Measurements from ENCODE around the gene MARVELD3.
"Not testable (repeated sequence)": the region's sequence is repeated elsewhere in the genome, so short reads cannot be mapped to it uniquely, and the experiment has no call there.

The MARVELD3 gene

DNA sequence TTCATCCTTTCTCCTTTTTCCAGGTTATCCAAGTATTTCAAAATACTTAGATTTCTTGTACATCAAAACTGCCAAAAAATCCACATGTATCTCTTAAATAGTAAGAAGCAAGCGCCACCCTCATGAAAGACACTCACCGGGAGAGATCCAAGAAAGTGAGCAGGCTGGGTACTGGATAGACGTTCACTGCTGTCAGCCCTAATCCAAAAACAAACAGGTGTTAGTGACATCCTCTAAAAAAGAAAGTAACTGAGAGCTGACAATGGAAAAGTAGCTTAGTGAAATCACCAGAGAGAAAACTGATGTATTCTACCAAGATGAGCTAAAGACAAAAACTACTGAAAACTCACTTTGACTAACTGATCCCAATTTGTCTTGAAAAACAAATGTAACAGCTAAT lies 46.1 kb downstream of the MARVELD3 start:
- DNase-seq (ENCODE audit: low read depth) = no peak

DNA sequence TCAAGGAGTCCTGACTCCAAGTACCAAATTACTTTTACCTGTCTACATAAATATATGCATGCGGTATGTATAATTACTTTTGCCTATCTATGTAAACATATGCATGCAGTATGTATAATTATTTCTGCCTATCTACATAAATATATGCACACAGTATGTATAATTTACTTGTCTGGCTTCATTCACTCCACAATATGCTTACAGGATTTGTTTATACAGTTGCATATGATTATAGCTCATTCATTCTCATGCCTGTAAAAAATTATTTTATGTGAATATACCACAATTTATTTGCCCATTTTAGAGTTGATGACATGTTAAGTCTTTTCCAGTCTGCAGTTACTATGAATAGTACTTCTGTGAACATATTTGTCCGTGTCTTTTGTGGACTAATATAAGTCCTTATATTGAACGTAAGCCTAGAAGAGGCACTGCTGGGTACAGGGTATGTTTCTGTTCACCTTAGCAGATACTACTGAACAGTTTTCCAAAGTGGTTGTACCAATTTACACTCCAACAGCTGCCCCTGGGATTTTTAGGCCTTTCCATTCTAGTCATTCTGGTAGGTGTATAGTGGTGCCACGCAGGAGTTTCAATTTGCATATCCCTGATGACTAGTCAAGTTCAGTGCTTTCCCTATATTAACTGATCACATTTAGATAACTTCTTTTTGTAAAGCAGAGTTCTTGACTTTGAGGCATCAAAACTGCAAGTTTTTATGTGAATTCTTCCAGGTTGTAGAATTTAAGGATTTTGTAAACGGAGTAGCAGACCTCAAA lies 47.0 kb downstream of the MARVELD3 start:
- DNase-seq (ENCODE audit: low read depth) = no peak

DNA sequence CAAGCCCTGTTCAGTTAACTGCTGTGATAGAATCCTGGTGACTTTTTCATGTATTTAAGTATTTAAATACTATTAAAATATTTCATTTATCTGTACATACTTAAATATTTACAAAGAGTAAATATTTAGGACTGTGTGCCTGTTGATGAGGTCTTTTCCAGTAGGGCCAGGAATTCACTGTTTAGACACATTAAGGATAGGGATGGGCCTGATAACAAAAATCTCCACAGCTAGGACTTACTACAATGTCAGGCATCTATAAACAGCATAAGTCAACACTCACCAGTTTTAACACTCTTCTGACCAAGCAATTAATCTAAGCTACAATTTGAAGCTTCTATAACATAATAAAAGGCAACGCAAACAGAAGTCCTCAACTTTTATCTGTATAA lies 47.6 kb downstream of the MARVELD3 start:
- DNase-seq (ENCODE audit: low read depth) = no peak

DNA sequence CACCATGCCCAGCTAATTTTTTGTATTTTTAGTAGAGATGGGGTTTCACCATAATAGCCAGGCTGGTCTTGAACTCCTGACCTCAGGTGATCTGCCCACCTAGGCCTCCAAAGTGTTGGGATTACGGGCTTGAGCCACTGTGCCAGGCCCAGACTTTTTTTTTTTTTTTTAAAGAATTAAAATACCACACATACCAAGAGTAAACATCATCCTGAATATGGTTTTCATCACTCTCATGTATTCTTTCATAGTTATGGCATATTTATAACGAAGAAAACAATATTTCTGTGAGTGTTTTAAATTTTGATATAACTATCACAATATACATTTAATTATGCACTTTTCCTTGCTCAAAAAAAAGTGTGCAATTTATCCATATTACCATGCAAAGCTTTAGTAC lies 48.2 kb downstream of the MARVELD3 start:
- no peak for DNase-seq (ENCODE audit: low read depth)

DNA sequence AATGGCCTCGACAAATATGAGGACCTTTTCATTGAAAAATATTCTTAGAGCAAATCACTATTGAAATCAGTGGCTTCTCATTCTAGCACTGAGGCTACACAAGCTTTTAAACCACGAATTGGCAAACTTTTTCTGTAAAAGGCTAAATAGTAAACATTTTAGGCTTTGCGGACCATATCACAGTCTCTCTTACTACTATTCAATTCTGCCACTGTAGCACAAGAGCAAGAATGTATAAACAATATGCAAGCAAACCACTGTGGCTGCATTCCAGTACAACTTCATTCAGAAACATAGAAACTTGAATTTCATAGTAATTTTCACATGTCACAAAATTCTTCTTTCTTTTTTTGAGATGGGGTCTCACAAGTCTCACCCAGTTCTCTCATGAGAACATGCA lies 49.4 kb downstream of the MARVELD3 start:
- no peak for DNase-seq (ENCODE audit: low read depth)

DNA sequence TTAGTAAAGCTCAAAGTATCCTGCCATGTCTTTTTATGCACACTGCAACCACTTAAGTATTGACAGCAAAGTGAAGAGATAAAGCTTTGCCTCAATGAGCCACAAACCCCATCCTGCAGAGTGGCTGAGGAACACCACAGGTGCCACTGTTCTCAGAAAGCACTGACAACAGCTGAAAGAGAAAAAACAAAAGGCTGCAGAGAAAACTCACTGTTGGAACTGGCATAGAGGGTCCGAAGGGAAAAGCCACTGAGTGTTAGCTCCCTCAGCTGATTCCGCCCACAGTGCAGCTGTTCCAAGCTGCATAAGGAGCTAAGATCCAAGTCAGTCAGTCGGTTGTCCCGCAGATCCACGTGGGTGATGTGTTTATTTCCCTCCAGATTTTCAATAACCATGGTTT lies 50.3 kb downstream of the MARVELD3 start:
- no peak for DNase-seq (ENCODE audit: low read depth)

DNA sequence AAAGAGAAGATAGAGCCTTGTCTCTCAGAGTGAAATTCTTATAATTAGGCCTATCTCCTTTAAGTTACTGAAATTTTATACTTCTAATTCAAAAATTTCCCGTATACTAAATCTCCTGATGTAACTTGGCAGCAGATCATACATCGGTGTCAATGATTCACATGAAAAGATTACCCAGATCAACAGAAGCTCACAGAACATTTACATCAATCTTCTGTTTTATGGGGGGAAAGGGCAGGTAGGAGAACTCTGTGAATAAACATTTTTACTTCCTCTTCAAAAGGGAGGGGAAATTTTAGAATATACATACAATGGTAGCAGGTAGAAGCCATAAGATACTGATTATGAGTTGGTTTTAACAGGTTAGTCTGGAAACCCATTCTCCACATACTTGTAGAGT lies 55.4 kb downstream of the MARVELD3 start:
- no peak for DNase-seq (ENCODE audit: low read depth)

DNA sequence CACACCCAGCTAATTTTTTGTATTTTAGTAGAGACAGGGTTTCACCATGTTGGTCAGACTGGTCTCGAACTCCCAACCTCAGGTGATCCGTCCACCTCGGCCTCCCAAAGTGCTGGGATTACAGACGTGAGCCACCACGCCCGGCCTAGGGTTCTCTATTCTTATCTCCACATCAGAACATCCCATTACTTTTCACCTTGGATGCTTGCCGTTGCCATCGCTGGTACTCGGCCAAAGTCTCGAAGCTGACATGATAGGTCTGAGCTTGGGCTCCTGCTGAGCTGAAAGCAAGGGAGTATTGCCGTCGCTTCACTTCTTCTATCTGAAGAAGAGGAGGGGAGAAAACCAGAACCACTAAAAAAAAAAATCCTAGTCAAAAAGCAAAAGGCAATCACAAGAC lies 58.3 kb downstream of the MARVELD3 start:
- DNase-seq (ENCODE audit: low read depth) = not testable (repeated sequence)

All from activated T-cell treated with anti-CD3 and anti-CD28 coated beads for 24 hours (primary cell).